Tibial artery (tissue), 4 donors: ENCODE data around the gene ROBO2.

Experiments used
- DNase-seq, 2 donors: peaks; one replicate each; pipeline ENCODE4 v3.0.0-alpha.2; 2019
- H3K27ac ChIP-seq, 2 donors: fragments of 200-600 bp; sonication (generic) in 1 of 2; 1 replicate in 1 of 2; 2 replicates in 1 of 2; pipeline ENCODE4 v1.5.1; 2018 to 2019; ENCODE audit warnings: mild to moderate bottlenecking in 1 of 2
- H3K27me3 ChIP-seq, 2 donors: fragments of 200-600 bp; sonication (generic) in 1 of 2; one replicate each; pipeline versions ENCODE4 v1.5.1 to v1.6.0; 2016 to 2019
- H3K36me3 ChIP-seq, 3 donors: fragments of 200-600 bp; sonication (generic) in 2 of 3; one replicate each; pipeline ENCODE4 v1.5.1; 2016 to 2019; ENCODE audit warnings: mild to moderate bottlenecking in 2 of 3
- H3K4me1 ChIP-seq, 4 donors: fragments of 200-600 bp; sonication (generic) in 2 of 4; 1 replicate in 3 of 4; 2 replicates in 1 of 4; pipeline ENCODE4 v1.5.1; 2016 to 2019
- H3K4me3 ChIP-seq, 2 donors: fragments of 200-600 bp; sonication (generic) in 1 of 2; 1 replicate in 1 of 2; 2 replicates in 1 of 2; pipeline ENCODE4 v1.5.1; 2018 to 2019; ENCODE audit warnings: mild to moderate bottlenecking in 2 of 2
- H3K9me3 ChIP-seq, 3 donors: fragments of 200-600 bp; sonication (generic) in 1 of 3; one replicate each; pipeline ENCODE4 v1.5.1; 2016 to 2019
- intact Hi-C: fragments of 100-400 bp; cut with DNase I; formaldehyde crosslinking; loops from one replicate; pipeline ENCODE4 v1.15.0; 2023; ENCODE audit warnings: low total_unique reads
- TF ChIP-seq, protein P1 (sequence below), 2 experiments: fragments of 200-600 bp in 1 of 2; fragments of 450-650 bp in 1 of 2; IDR thresholded peaks; one replicate each; pipeline ENCODE4 v1.5.1; 2017 to 2019; ENCODE audit warnings: antibody characterized with exemption in 2 of 2, mild to moderate bottlenecking in 1 of 2, moderate library complexity in 1 of 2

The ROBO2 gene

DNA sequence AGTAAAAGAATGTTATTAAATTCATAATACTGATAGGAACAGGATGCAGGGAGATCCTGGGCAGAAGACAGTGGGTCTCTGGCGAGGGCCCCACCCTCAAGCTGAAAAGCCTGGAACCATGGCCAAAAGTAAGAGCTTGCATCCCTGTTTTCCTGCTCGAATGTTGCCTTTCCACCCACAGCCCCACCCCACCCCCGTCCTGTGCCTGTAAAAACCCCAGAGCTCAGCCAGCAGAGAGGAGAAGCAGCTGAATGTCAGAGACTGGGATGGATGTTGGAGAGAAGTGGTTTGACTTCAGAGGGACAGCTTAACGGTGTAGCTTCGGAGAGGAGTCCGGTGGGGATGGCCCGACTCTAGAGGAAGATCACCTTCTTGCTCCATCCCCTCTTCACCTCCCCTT is 207.9 kb downstream of the ROBO2 start:
- Histone ChIP-seq H3K4me1 (peaks cover 0 to 8% (median 0%) of the 10 kb centered on the region in 4 donors), H3K27me3 (no peaks in the 10 kb centered on the region), H3K27ac (no peak overlapping the region), H3K9me3 (no peaks in the 10 kb centered on the region), H3K36me3 (no peaks in the 10 kb centered on the region), H3K4me3 (no peak overlapping the region)
- intact Hi-C loops: no loop called here
- TF ChIP-seq, protein P1, sequence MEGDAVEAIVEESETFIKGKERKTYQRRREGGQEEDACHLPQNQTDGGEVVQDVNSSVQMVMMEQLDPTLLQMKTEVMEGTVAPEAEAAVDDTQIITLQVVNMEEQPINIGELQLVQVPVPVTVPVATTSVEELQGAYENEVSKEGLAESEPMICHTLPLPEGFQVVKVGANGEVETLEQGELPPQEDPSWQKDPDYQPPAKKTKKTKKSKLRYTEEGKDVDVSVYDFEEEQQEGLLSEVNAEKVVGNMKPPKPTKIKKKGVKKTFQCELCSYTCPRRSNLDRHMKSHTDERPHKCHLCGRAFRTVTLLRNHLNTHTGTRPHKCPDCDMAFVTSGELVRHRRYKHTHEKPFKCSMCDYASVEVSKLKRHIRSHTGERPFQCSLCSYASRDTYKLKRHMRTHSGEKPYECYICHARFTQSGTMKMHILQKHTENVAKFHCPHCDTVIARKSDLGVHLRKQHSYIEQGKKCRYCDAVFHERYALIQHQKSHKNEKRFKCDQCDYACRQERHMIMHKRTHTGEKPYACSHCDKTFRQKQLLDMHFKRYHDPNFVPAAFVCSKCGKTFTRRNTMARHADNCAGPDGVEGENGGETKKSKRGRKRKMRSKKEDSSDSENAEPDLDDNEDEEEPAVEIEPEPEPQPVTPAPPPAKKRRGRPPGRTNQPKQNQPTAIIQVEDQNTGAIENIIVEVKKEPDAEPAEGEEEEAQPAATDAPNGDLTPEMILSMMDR (IDR thresholded peaks at IDR 0.05): no peak
- DNase-seq: no peak

DNA sequence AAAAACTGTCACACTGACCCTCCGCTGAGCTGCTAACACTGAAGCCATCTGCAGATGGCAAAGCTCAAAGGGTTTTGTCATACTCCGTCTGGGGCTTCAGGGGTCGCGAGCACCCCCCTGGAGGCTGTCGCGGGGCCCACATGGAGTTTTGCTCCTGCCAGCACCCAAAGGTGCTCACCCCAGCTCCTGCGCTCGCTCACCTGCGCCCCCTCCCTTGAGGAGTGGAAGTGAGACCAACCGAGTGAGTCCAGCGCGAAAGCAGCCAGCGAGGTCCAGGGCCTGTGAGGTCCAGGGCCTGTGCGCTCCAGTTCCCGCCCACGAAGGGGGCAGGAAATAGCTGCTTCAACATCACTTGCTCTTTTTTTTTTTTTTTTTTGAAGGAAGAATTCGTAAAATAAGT is 208.5 kb downstream of the ROBO2 start:
- Histone ChIP-seq H3K4me1 (peaks cover 0 to 8% (median 0%) of the 10 kb centered on the region in 4 donors), H3K27me3 (no peaks in the 10 kb centered on the region), H3K9me3 (no peaks in the 10 kb centered on the region), H3K36me3 (no peaks in the 10 kb centered on the region), H3K4me3 (no peak overlapping the region), H3K27ac (no peak overlapping the region)
- TF ChIP-seq, protein P1 (IDR thresholded peaks at IDR 0.05): no peak
- intact Hi-C loops: no loop called here
- no peak for DNase-seq

DNA sequence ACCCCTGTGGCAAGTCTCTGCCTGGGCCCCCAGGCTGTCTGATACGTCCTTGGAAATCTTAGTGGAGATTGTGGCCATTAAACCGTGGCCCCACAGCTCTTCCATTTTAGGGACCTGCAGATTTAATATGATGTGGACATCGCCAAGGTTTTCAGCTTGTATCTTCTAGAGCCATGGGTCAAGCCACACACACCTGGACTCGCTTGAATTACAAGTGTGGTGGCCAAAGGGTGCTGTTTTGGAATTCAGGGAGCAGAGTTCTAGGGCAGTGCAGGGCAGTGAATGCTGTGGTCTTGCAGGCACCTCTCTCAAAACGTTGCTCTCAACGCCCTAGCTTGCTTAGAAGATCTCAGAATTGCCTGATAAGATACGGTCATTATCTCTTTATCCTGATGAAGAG is 211.2 kb downstream of the ROBO2 start:
- intact Hi-C loops: loop anchor here (5.0 kb wide), 1 partner anchor 209 kb away; the partner anchor contains the start of gene ROBO2
- H3K27ac ChIP-seq: no peak overlapping the region
- no peak for DNase-seq
- H3K36me3 ChIP-seq: no peaks in the 10 kb centered on the region
- no peaks in the 10 kb centered on the region for H3K27me3 ChIP-seq
- no peak overlapping the region for H3K4me3 ChIP-seq
- no peaks in the 10 kb centered on the region for H3K9me3 ChIP-seq
- peaks cover 0 to 8% (median 0%) of the 10 kb centered on the region in 4 donors for H3K4me1 ChIP-seq
- TF ChIP-seq, protein P1 (IDR thresholded peaks at IDR 0.05): no peak

DNA sequence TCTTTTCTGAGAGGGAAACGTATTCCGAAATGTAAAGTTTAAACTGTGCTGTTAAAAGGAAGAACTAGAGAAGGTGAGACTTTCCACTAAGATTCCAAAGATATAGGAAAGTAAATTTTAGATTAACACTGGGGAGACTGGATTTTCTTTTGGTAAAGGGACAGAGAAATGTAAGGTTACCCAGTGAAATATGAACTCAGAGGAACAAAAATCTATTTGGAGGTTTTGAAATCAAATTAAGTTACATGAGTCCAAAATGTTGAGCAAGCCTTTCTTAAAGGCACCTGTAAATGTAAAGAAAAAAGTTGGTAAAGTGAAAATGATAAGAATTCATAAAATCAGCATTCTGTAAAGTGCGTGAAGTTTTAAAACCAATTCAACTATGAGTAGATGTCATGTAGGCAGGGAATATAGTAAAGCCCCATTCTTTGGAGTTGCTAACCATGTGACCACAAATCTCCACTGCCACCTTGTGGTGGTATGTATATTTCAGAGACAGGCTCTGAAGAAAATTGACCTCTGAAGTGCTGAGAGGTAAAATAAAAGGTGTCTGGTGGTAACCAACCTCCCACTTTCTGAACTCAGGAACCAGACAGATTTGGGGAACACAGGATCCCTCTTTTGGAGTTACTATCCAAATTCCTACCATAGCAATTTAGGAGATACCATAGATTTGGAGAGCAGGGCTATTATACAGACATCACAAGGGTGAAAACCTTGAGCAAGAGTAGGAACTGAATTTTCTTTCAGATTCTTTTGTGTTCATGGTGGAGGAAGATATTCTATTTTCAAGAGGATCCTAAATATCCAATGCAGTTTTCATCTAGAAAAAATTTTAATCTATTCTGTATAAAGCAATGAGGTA is 215.3 kb downstream of the ROBO2 start:
- intact Hi-C loops: loop anchor here (5.0 kb wide), 1 partner anchor 213 kb away; the partner anchor contains the start of gene ROBO2
- H3K27ac ChIP-seq: no peak overlapping the region
- TF ChIP-seq, protein P1 (IDR thresholded peaks at IDR 0.05): peak; percentile 62 to 67
- no peaks in the 10 kb centered on the region for H3K27me3 ChIP-seq
- no peaks in the 10 kb centered on the region for H3K4me1 ChIP-seq
- no peak for DNase-seq
- H3K4me3 ChIP-seq: no peak overlapping the region
- no peaks in the 10 kb centered on the region for H3K9me3 ChIP-seq
- H3K36me3 ChIP-seq: no peaks in the 10 kb centered on the region

DNA sequence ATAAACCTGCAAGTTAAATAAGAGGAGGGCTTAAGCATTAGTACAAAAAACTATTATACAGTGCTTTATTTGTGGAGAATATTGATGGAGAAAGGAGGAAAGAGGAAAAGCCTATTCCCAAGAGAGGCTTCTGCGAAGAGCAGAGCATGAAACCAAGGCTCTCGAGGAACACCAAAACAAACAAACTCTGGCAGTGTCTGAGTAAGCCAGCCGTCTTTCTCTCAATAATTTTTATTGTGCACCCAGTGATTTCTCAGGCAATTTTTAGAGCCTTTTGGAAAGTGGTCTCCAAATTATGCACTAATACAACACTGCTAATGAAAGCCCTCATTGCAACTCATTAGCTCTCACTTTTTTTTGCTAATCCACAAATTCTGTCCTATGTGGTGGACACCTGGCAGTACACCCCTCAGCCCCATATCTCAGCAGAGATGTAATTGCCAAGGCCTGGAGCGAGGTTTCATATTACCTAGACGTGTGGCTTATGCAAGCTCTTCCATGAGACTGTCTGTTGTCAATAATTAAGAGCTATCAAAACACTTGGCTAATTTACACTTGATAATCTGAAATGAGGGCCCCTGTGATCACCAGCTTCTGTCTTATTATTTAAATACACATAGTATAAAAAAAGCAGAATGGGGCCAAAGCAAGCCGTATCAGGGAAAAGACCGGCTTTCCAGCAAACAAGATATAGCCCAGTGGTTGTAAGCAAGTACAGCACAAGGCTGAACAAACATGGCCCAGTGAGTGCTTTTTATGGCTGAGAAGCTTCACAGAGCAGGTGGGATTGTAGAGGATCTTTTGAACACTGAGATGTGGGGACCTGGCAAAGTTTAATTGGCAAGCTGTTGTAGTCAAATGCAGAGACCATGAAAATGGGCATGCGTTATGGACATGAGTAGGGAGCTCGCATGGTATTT is 216.9 kb downstream of the ROBO2 start:
- Histone ChIP-seq H3K9me3 (no peaks in the 10 kb centered on the region), H3K27me3 (no peaks in the 10 kb centered on the region), H3K36me3 (no peaks in the 10 kb centered on the region), H3K4me3 (no peak overlapping the region), H3K4me1 (no peaks in the 10 kb centered on the region), H3K27ac (no peak overlapping the region)
- intact Hi-C loops: no loop called here
- no peak for DNase-seq
- TF ChIP-seq, protein P1 (IDR thresholded peaks at IDR 0.05): no peak
